ENCODE measurements around the gene MYO16.
"Not testable (repeated sequence)": the region's sequence is repeated elsewhere in the genome, so short reads cannot be mapped to it uniquely, and the experiment has no call there.

MYO16 gene

GRCh38 chr13:108991416-108991815 lies 362.0 kb downstream of the MYO16 start:
- not testable (repeated sequence) for DNase-seq

GRCh38 chr13:108993346-108993745 lies 363.9 kb downstream of the MYO16 start:
- no peak for DNase-seq

GRCh38 chr13:108996430-108996829 lies 367.0 kb downstream of the MYO16 start:
- DNase-seq = no peak

- no peak for DNase-seq
These were observed 370.8 kb downstream of the MYO16 start for GRCh38 chr13:109000207-109000606.

- DNase-seq = no peak
These were observed 373.5 kb downstream of the MYO16 start for GRCh38 chr13:109002934-109003333.

- DNase-seq = no peak
These were observed 378.5 kb downstream of the MYO16 start for GRCh38 chr13:109007946-109008345.

GRCh38 chr13:109009756-109010155 lies 380.3 kb downstream of the MYO16 start:
- no peak for DNase-seq

GRCh38 chr13:109010912-109011311 lies 381.5 kb downstream of the MYO16 start:
- DNase-seq = no peak

- no peak for DNase-seq
These were observed 382.7 kb downstream of the MYO16 start for GRCh38 chr13:109012115-109012514.

- DNase-seq = no peak
These were observed 392.1 kb downstream of the MYO16 start for GRCh38 chr13:109021558-109021957.

- DNase-seq = no peak
These were observed 395.2 kb downstream of the MYO16 start for GRCh38 chr13:109024611-109025010.

- no peak for DNase-seq
These were observed 396.9 kb downstream of the MYO16 start for GRCh38 chr13:109026266-109026665.

GRCh38 chr13:109028624-109029023 lies 399.2 kb downstream of the MYO16 start:
- no peak for DNase-seq

GRCh38 chr13:109033090-109033489 lies 403.7 kb downstream of the MYO16 start:
- no peak for DNase-seq

GRCh38 chr13:109036078-109036780 lies 406.8 kb downstream of the MYO16 start:
- DNase-seq = no peak

GRCh38 chr13:109043636-109044035 lies 414.2 kb downstream of the MYO16 start:
- no peak for DNase-seq

GRCh38 chr13:109055850-109056249 lies 426.4 kb downstream of the MYO16 start:
- no peak for DNase-seq

- no peak for DNase-seq
These were observed 428.7 kb downstream of the MYO16 start for GRCh38 chr13:109058087-109058486.

GRCh38 chr13:109072505-109072904 lies 443.1 kb downstream of the MYO16 start:
- no peak for DNase-seq

GRCh38 chr13:109074436-109074835 lies 445.0 kb downstream of the MYO16 start:
- DNase-seq = no peak

- DNase-seq = no peak
These were observed 445.4 kb downstream of the MYO16 start for GRCh38 chr13:109074853-109075252.

- no peak for DNase-seq
These were observed 458.7 kb downstream of the MYO16 start for GRCh38 chr13:109087916-109088623.

GRCh38 chr13:109088624-109088917 lies 459.2 kb downstream of the MYO16 start:
- DNase-seq = no peak

GRCh38 chr13:109090796-109091195 lies 461.4 kb downstream of the MYO16 start:
- no peak for DNase-seq

GRCh38 chr13:109091249-109091648 lies 461.8 kb downstream of the MYO16 start:
- DNase-seq = no peak

Measured in NCI-H446 treated with DMSO at 0.1 percent for 48 hours (cell line).